ENCODE data around the gene CHCHD10. TPM values are rescaled to one million over a fixed set of nuclear protein-coding genes. Genes with fewer than 3 reads are reported as not detected.

CHCHD10 gene
- total RNA-seq, 1 donor from 2014 or later, result 62.2 TPM

DNA sequence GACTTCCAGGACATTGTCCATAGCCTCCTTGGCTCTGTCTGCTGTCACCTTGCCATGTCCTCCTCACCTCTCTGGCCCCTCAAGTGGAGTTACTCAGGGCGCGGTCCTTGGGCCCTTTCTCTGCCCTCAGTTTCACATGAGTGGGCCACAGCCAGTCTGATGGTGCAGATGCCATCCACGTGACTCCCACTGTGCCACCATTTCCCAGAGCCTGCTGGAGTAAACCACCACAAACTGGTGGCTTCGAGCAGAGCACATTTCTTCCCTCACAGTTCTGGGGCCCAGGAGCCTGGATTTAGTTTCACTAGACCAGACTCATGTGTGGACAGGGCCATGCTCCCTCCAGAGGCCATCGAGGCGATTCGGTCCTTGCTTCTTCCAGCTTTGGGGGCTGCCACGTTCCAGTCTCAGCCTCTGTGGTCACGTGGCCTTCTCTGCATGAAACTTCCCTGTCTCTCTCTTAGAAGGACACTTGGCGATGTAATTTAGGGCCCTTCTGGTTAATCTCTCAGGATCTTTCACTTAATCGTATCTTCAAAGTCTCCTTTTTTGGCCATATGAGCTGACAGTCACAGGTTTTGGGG, 33.6 kb upstream of the CHCHD10 start:
- Mint-ChIP-seq H3K4me3 (ENCODE audit: unreplicated experiment) (no peak overlapping the region), H3K9me3 (ENCODE audit: low read depth) (no peaks in the 10 kb centered on the region), H3K27me3 (ENCODE audit: low read depth) (no peaks in the 10 kb centered on the region), H3K4me1 (ENCODE audit: low read depth) (peaks cover 5% of the 10 kb centered on the region), H3K36me3 (ENCODE audit: low read depth) (peaks cover 46% of the 10 kb centered on the region), H3K27ac (ENCODE audit: unreplicated experiment) (no peak overlapping the region)
- DNase-seq (ENCODE audit: low spot score), result peak; percentile 49
- TF ChIP-seq CTCF (IDR thresholded peaks at IDR 0.05), result no peak

DNA sequence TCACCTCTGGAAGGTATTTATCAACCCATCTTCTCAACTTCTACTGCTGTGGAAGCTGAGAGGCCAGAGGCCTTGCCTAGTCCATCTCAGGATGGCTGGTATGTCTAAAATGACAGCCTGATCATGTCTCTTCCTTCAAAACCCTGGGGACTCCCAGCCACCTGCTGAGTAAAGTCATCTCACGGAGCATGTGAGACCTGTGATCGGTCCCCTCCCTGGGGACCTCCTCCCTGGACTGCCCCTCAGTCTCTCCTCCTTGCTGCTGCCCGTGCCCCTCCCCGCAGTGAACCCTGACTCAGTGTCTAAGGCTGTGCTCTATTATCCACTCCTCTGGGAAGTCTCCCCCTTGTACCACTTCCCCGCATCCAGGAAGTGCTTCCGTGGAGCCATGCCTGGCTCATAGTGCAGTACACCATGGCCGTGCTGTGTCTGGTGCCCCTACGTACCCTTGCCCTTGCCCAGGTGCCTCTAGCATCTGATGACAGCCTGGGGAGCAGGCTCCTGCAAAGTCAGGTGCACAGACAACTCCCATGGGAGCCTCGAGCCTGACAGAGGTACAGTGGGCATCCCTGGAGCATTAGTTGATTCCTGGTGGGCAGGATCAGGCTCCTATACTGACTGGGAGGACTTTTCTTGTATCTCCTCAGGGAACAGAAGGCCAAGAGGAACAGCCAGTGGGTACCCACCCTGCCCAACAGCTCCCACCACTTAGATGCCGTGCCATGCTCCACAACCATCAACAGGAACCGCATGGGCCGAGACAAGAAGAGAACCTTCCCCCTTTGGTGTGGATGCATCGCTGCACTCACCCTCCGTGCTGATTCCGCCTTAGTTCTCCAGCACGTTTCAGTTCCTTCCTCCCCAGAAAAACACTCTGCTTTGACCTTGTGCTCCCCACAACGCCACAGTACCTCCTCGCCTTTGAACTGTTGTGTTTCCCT, 32.8 kb upstream of the CHCHD10 start:
- Mint-ChIP-seq H3K27ac (ENCODE audit: unreplicated experiment) (no peak overlapping the region), H3K36me3 (ENCODE audit: low read depth) (peaks cover 46% of the 10 kb centered on the region), H3K4me1 (ENCODE audit: low read depth) (peaks cover 11% of the 10 kb centered on the region), H3K4me3 (ENCODE audit: unreplicated experiment) (no peak overlapping the region), H3K27me3 (ENCODE audit: low read depth) (no peaks in the 10 kb centered on the region), H3K9me3 (ENCODE audit: low read depth) (no peaks in the 10 kb centered on the region)
- TF ChIP-seq CTCF (IDR thresholded peaks at IDR 0.05), result no peak
- DNase-seq (ENCODE audit: low spot score), result peak; percentile 78

DNA sequence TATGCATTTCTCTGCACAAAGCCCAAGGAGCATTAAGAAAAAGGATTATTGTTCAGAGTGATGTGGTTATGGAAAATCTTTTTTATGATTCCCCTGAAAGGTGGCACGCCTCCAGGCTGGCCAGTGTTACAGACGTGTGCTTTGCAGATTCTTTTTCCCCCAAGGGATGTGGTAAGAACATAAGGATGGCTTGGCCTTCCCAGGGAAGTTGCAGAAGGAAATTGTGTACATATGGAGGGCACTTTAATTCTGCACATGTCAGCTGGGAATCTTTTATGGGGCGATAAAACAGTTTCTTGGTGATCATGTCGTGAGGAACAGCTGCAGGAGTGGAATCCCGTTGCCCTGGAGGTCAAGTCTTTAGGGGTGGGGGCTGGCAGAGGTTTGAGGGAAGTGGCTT, 28.7 kb upstream of the CHCHD10 start:
- Mint-ChIP-seq H3K9me3 (ENCODE audit: low read depth) (no peaks in the 10 kb centered on the region), H3K4me3 (ENCODE audit: unreplicated experiment) (no peak overlapping the region), H3K4me1 (ENCODE audit: low read depth) (peaks cover 13% of the 10 kb centered on the region), H3K27ac (ENCODE audit: unreplicated experiment) (peak overlapping the region; percentile 73), H3K36me3 (ENCODE audit: low read depth) (peaks cover 28% of the 10 kb centered on the region), H3K27me3 (ENCODE audit: low read depth) (no peaks in the 10 kb centered on the region)
- peak; percentile 18 for DNase-seq (ENCODE audit: low spot score)
- TF ChIP-seq CTCF (IDR thresholded peaks at IDR 0.05), result no peak

- DNase-seq (ENCODE audit: low spot score), result peak; percentile 49
- peaks cover 13% of the 10 kb centered on the region for H3K36me3 Mint-ChIP-seq (ENCODE audit: low read depth)
- H3K27me3 Mint-ChIP-seq (ENCODE audit: low read depth), result no peaks in the 10 kb centered on the region
- no peaks in the 10 kb centered on the region for H3K9me3 Mint-ChIP-seq (ENCODE audit: low read depth)
- TF ChIP-seq CTCF (IDR thresholded peaks at IDR 0.05), result no peak
- no peak overlapping the region for H3K27ac Mint-ChIP-seq (ENCODE audit: unreplicated experiment)
- no peak overlapping the region for H3K4me3 Mint-ChIP-seq (ENCODE audit: unreplicated experiment)
- peaks cover 31% of the 10 kb centered on the region for H3K4me1 Mint-ChIP-seq (ENCODE audit: low read depth)
These were observed 25.6 kb upstream of the CHCHD10 start for GRCh38 chr22:23793326-23793725.

DNA sequence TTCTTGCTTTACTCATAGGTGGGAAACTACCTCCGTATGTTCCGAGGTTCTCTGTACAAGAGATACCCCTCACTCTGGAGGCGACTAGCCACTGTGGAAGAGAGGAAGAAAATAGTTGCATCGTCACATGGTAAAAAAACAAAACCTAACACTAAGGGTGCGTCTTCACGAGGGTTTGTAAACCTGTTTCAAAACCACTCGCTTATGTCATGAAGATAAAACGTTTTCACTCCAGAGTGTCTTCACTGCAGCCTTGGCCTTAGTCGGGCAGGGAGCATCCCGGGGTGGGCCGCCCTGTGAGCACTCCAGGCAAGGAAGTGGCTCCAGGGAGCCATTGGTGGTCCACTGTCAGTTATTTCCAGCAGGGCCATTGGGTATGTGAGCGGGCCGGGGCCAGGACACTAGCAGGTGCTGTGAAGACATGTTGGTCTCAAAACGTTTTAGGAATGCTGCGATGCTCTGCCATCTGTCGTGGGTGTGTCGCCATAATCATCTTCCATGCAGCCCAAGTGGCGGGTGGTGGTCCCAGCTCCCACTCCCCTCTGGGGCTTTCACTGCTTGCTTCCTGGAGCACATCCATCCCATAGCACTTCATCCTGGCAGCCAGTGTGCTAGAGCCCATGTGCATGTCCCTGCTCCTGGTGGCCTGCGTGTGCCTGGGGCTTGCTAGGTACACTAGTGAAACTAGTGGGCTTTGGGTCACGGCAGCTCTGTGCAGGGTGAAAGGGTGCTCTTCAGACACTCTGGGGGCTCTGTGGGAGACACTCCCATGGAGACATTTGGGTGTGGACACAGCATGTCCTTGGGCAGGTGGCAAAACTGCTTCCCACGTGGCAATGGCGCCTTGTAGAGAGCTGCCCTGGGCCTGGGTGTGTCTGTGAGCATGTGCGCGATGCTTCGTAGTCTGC, 24.2 kb upstream of the CHCHD10 start:
- Mint-ChIP-seq H3K27ac (ENCODE audit: unreplicated experiment) (no peak overlapping the region), H3K36me3 (ENCODE audit: low read depth) (peaks cover 13% of the 10 kb centered on the region), H3K27me3 (ENCODE audit: low read depth) (no peaks in the 10 kb centered on the region), H3K4me3 (ENCODE audit: unreplicated experiment) (no peak overlapping the region), H3K9me3 (ENCODE audit: low read depth) (no peaks in the 10 kb centered on the region), H3K4me1 (ENCODE audit: low read depth) (peaks cover 40% of the 10 kb centered on the region)
- TF ChIP-seq CTCF (IDR thresholded peaks at IDR 0.05), result no peak
- peak; percentile 70 for DNase-seq (ENCODE audit: low spot score)

Measured in chondrocyte (in vitro differentiated cells).